ENCODE results near the gene EAPP.
"Not testable (repeated sequence)": the region's sequence is repeated elsewhere in the genome, so short reads cannot be mapped to it uniquely, and the experiment has no call there.

GRCh38 chr14:34520304-34520970 is 19.1 kb downstream of the EAPP start:
- TF ChIP-seq POLR2A (IDR thresholded peaks at IDR 0.05; ENCODE audit: low read length); GATA1 (IDR thresholded peaks at IDR 0.05; ENCODE audit: low read depth, low read length): not testable (repeated sequence)
